ENCODE results near the gene LLCFC1.
"Not testable (repeated sequence)": the region's sequence is repeated elsewhere in the genome, so short reads cannot be mapped to it uniquely, and the experiment has no call there.

The LLCFC1 gene

GRCh38 chr7:142963993-142964392, 24.7 kb downstream of the LLCFC1 start:
- no peak for DNase-seq
- intact Hi-C loops (cut with DNase I): no loop called here

GRCh38 chr7:142964502-142965246, 25.4 kb downstream of the LLCFC1 start:
- intact Hi-C loops (cut with DNase I): no loop called here
- DNase-seq: no peak

DNA sequence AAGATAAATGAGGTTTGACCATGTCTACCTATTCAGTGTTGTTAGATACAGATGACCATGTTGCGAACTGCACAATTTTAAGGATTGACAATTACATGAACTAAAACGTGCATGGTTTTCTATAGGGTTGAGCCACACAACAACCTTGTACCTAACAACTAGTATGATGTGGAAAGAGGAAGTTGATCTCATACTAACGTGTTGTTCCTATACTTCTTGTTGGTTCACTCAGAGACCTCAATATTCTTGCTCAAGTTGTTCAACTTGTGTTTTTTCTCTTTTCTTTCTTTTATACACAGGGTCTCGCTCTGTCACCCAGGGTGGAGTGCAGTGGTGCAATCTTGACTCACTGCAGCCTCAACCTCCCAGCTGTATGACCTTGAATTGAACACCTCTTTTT, 28.9 kb downstream of the LLCFC1 start:
- DNase-seq: no peak
- intact Hi-C loops (cut with DNase I): no loop called here

DNA sequence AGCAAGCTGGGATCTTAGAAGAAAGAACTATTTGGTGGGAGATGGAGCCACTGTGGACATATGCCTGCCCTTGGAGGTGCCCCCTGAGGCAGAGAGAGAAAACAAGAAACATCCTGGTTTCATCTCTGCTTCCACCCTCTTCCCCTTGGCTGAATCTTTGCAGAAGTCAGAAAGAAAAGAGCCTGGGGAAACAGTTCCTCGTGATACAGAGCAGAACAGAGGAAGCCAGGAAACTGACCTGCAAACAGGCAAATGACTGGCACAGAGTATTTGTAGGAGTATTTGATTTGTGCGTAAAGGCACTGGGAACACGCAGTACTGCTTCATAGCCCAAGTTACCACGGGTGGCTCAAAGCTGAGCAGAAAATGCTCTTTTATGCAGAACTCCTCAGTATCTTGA, 29.9 kb downstream of the LLCFC1 start:
- DNase-seq: no peak
- intact Hi-C loops (cut with DNase I): no loop called here

GRCh38 chr7:142974626-142975025, 35.3 kb downstream of the LLCFC1 start:
- intact Hi-C loops (cut with DNase I): no loop called here
- DNase-seq: no peak

GRCh38 chr7:142978402-142978801, 39.1 kb downstream of the LLCFC1 start:
- intact Hi-C loops (cut with DNase I); DNase-seq: not testable (repeated sequence)

GRCh38 chr7:142983825-142984224, 44.5 kb downstream of the LLCFC1 start:
- intact Hi-C loops (cut with DNase I): no loop called here

GRCh38 chr7:142984297-142984696, 45.0 kb downstream of the LLCFC1 start:
- intact Hi-C loops (cut with DNase I): no loop called here

More at GRCh38 chr7:142983825-142984224, 44.5 kb downstream of the LLCFC1 start:
- DNase-seq: no peak

More at GRCh38 chr7:142984297-142984696, 45.0 kb downstream of the LLCFC1 start:
- DNase-seq: no peak
